C4-2B (cell line): ENCODE measurements around the gene NRARP.

Source experiments
- CTCF ChIP-seq: fragments of 450-650 bp; conservative IDR thresholded peaks from 2 replicates; pipeline ENCODE4 v1.5.1; 2017; ENCODE audit warnings: mild to moderate bottlenecking
- ZFX ChIP-seq: fragments of 450-650 bp; IDR thresholded peaks from 2 replicates; pipeline ENCODE4 v1.6.1; 2017

GRCh38 chr9:137270929-137271695 lies 31.0 kb downstream of the NRARP start:
- TF ChIP-seq CTCF (no peak), ZFX (no peak)
